SK-N-SH treated with all-trans-retinoic acid at 6 μM for 48 hours (cell line): ENCODE data around the gene CCDC102A.

Source experiments
- ARNTL ChIP-seq: fragments of 450-650 bp; formaldehyde crosslinking; IDR thresholded peaks from 2 replicates; pipeline ENCODE4 v1.5.0; 2020; ENCODE audit warnings: low read depth, mild to moderate bottlenecking, moderate library complexity, borderline replicate concordance
- ISL1 ChIP-seq: fragments of 250-450 bp; sonication (Bioruptor Pico); IDR thresholded peaks from 2 replicates; pipeline ENCODE4 v2.1.2; 2022; ENCODE audit warnings: mild to moderate bottlenecking, moderate library complexity
- PPARA ChIP-seq: fragments of 250-450 bp; sonication (Bioruptor Pico); IDR thresholded peaks from 2 replicates; pipeline ENCODE4 v1.5.0; 2020; ENCODE audit warnings: mild to moderate bottlenecking, borderline replicate concordance
- SNAI2 ChIP-seq: fragments of 250-450 bp; sonication (Bioruptor Pico); IDR thresholded peaks from 2 replicates; pipeline ENCODE4 v1.5.0; 2020; ENCODE audit warnings: mild to moderate bottlenecking, moderate library complexity
- TCF4 ChIP-seq: fragments of 250-450 bp; sonication (Bioruptor Pico); IDR thresholded peaks from 2 replicates; pipeline ENCODE4 v1.8.0; 2021; ENCODE audit warnings: mild to moderate bottlenecking, moderate library complexity, borderline replicate concordance
- ZC3H10 ChIP-seq: fragments of 250-450 bp; sonication (Bioruptor Pico); IDR thresholded peaks from 2 replicates; pipeline ENCODE4 v1.5.1; 2021; ENCODE audit warnings: mild to moderate bottlenecking, moderate library complexity
- ZFP3 ChIP-seq: fragments of 250-450 bp; sonication (Bioruptor Pico); IDR thresholded peaks from 2 replicates; pipeline ENCODE4 v1.5.0; 2020; ENCODE audit warnings: mild to moderate bottlenecking, moderate library complexity
- ZFP30 ChIP-seq: fragments of 450-650 bp; formaldehyde crosslinking; IDR thresholded peaks from 2 replicates; pipeline ENCODE4 v1.5.0; 2022; ENCODE audit warnings: mild to moderate bottlenecking, moderate library complexity
- ZNF70 ChIP-seq: fragments of 450-650 bp; formaldehyde crosslinking; IDR thresholded peaks from 2 replicates; pipeline ENCODE4 v1.5.0; 2020; ENCODE audit warnings: mild to moderate bottlenecking, moderate library complexity
- TF ChIP-seq, protein P1 (sequence below): fragments of 250-450 bp; sonication (Bioruptor Pico); IDR thresholded peaks from 2 replicates; pipeline ENCODE4 v1.5.1; 2021; ENCODE audit warnings: mild to moderate bottlenecking, moderate library complexity
- TF ChIP-seq, protein P2 (sequence below): fragments of 250-450 bp; sonication (Bioruptor Pico); IDR thresholded peaks from 2 replicates; pipeline ENCODE4 v1.8.0; 2020; ENCODE audit warnings: mild to moderate bottlenecking, moderate library complexity, borderline replicate concordance
- TF ChIP-seq, protein P3 (sequence below): fragments of 250-450 bp; sonication (Bioruptor Pico); IDR thresholded peaks from 2 replicates; pipeline ENCODE4 v1.5.1; 2020; ENCODE audit warnings: low read depth, mild to moderate bottlenecking, moderate library complexity

DNA sequence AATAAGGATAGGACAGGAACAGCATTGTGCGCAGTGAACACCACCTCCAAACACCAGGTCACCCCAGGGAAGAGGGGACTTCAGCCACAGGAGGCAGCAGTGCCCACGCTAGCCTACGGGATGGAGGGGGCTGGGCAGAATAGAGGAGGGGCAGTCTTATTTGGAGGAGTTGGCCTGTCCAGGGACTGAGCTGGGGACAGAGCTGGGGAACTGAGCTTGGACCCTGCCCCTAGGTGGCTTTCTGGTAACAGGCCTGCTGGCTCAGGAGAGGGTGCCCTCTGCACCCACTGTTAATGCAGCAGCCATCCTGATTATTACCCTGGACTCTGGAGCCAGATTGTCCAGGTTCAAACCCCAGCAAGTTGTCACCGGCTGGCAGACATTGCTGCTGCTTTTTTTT is 9.3 kb downstream of the CCDC102A start:
- TF ChIP-seq, protein P1, sequence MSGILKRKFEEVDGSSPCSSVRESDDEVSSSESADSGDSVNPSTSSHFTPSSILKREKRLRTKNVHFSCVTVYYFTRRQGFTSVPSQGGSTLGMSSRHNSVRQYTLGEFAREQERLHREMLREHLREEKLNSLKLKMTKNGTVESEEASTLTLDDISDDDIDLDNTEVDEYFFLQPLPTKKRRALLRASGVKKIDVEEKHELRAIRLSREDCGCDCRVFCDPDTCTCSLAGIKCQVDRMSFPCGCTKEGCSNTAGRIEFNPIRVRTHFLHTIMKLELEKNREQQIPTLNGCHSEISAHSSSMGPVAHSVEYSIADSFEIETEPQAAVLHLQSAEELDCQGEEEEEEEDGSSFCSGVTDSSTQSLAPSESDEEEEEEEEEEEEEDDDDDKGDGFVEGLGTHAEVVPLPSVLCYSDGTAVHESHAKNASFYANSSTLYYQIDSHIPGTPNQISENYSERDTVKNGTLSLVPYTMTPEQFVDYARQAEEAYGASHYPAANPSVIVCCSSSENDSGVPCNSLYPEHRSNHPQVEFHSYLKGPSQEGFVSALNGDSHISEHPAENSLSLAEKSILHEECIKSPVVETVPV (CRISPR knock-in tag): no peak
- TF ChIP-seq ZFP30 (CRISPR knock-in tag): no peak
- no peak for TF ChIP-seq TCF4
- TF ChIP-seq SNAI2 (CRISPR knock-in tag): no peak
- TF ChIP-seq, protein P2, sequence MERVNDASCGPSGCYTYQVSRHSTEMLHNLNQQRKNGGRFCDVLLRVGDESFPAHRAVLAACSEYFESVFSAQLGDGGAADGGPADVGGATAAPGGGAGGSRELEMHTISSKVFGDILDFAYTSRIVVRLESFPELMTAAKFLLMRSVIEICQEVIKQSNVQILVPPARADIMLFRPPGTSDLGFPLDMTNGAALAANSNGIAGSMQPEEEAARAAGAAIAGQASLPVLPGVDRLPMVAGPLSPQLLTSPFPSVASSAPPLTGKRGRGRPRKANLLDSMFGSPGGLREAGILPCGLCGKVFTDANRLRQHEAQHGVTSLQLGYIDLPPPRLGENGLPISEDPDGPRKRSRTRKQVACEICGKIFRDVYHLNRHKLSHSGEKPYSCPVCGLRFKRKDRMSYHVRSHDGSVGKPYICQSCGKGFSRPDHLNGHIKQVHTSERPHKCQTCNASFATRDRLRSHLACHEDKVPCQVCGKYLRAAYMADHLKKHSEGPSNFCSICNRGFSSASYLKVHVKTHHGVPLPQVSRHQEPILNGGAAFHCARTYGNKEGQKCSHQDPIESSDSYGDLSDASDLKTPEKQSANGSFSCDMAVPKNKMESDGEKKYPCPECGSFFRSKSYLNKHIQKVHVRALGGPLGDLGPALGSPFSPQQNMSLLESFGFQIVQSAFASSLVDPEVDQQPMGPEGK (CRISPR knock-in tag): no peak
- no peak for TF ChIP-seq ZFP3
- no peak for TF ChIP-seq ZC3H10 (CRISPR knock-in tag)
- TF ChIP-seq PPARA (CRISPR knock-in tag): no peak
- TF ChIP-seq, protein P3, sequence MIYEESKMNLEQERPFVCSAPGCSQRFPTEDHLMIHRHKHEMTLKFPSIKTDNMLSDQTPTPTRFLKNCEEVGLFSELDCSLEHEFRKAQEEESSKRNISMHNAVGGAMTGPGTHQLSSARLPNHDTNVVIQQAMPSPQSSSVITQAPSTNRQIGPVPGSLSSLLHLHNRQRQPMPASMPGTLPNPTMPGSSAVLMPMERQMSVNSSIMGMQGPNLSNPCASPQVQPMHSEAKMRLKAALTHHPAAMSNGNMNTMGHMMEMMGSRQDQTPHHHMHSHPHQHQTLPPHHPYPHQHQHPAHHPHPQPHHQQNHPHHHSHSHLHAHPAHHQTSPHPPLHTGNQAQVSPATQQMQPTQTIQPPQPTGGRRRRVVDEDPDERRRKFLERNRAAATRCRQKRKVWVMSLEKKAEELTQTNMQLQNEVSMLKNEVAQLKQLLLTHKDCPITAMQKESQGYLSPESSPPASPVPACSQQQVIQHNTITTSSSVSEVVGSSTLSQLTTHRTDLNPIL (CRISPR knock-in tag): no peak
- no peak for TF ChIP-seq ARNTL (CRISPR knock-in tag)
- TF ChIP-seq ZNF70 (CRISPR knock-in tag): no peak
- no peak for TF ChIP-seq ISL1 (CRISPR knock-in tag)
